Retina (tissue), 1 donor: Measurements from ENCODE around the gene HNRNPL.
A peak's percentile ranks its signal among the peaks of the same experiment; 100 is the strongest.
"Not testable (repeated sequence)": the region's sequence is repeated elsewhere in the genome, so short reads cannot be mapped to it uniquely, and the experiment has no call there.

ENCODE experiments used
- DNase-seq: peaks from one replicate; pipeline ENCODE4 v3.0.0-alpha.2; 2016

Gene HNRNPL

GRCh38 chr19:38796154-38796553 is 53.6 kb downstream of the HNRNPL start:
- no peak for DNase-seq

- no peak for DNase-seq
Observed at GRCh38 chr19:38795549-38795948, 54.2 kb downstream of the HNRNPL start.

GRCh38 chr19:38793671-38794070 is 56.1 kb downstream of the HNRNPL start:
- no peak for DNase-seq

GRCh38 chr19:38793177-38793576 is 56.6 kb downstream of the HNRNPL start:
- no peak for DNase-seq

GRCh38 chr19:38792250-38793111 is 57.3 kb downstream of the HNRNPL start:
- peak; percentile 63 for DNase-seq

- not testable (repeated sequence) for DNase-seq
Observed at GRCh38 chr19:38791451-38792064, 58.2 kb downstream of the HNRNPL start.

GRCh38 chr19:38790507-38791403 is 59.0 kb downstream of the HNRNPL start:
- DNase-seq, result not testable (repeated sequence)

GRCh38 chr19:38788478-38789243 is 61.1 kb downstream of the HNRNPL start, which contains the start of gene LGALS7B:
Gene LGALS7B (plus strand): TSS chr19:38789200. CDS start chr19:38789227, 27 bp downstream.
- no peak for DNase-seq

GRCh38 chr19:38786572-38787265 is 63.1 kb downstream of the HNRNPL start:
- DNase-seq, result no peak
